ENCODE data around the gene RUNX2.
A peak's percentile ranks its signal among the peaks of the same experiment; 100 is the strongest.

RUNX2 gene

GRCh38 chr6:45545416-45545815, 217.3 kb downstream of the RUNX2 start:
- TF ChIP-seq ZFHX2 (tag by site-specific recombination; conservative IDR thresholded peaks at IDR 0.05) (no peak), ZNF362 (tag by site-specific recombination; IDR thresholded peaks at IDR 0.05) (no peak), ZBTB17 (tag by site-specific recombination; IDR thresholded peaks at IDR 0.05) (no peak), ZNF214 (tag by site-specific recombination; IDR thresholded peaks at IDR 0.05; ENCODE audit: borderline replicate concordance) (peak; percentile 91)
- Histone ChIP-seq H3K27ac (ENCODE audit: extremely low read depth, low read depth, low read length) (no peak overlapping the region), H3K36me3 (ENCODE audit: control insufficient read depth in 2 of 2, insufficient read depth in 1 of 2, low read length in 2 of 2) (peaks cover 0 to 2% of the 10 kb centered on the region in 2 experiments; a peak in 1 of 3 replicates), H3K9me3 (ENCODE audit: control insufficient read depth, insufficient read depth, low read depth, low read length) (no peaks in the 10 kb centered on the region), H3K4me3 (ENCODE audit: low read depth, low read length) (no peak overlapping the region), H3K4me1 (ENCODE audit: control insufficient read depth, insufficient read depth, low read length) (peaks cover 9% of the 10 kb centered on the region; the same call in 1 of the 2 replicates)
- CTCF ChIA-PET: interaction anchor here (0.5 to 1.3 kb wide), 4 partner anchors 60 to 1092 kb away, joined by 3 to 5 read pairs (median 4); no protein-coding TSS in a partner anchor
- POLR2A ChIA-PET: no interaction called here

GRCh38 chr6:45548657-45549515, 220.8 kb downstream of the RUNX2 start:
- H3K4me1 ChIP-seq (ENCODE audit: control insufficient read depth, insufficient read depth, low read length): peaks cover 9% of the 10 kb centered on the region; the same call in 1 of the 2 replicates
- peaks cover 0 to 2% of the 10 kb centered on the region in 2 experiments; a peak in 1 of 3 replicates for H3K36me3 ChIP-seq (ENCODE audit: control insufficient read depth in 2 of 2, insufficient read depth in 1 of 2, low read length in 2 of 2)
- H3K4me3 ChIP-seq (ENCODE audit: low read depth, low read length): no peak overlapping the region
- no peak overlapping the region for H3K27ac ChIP-seq (ENCODE audit: extremely low read depth, low read depth, low read length)
- no peak for TF ChIP-seq CTCF (tag by site-specific recombination; IDR thresholded peaks at IDR 0.05)
- TF ChIP-seq ZNF777 (tag by site-specific recombination; IDR thresholded peaks at IDR 0.05; ENCODE audit: borderline replicate concordance): no peak
- TF ChIP-seq ZNF335 (tag by site-specific recombination; conservative IDR thresholded peaks at IDR 0.05): no peak; the same call in 1 of the 2 replicates
- TF ChIP-seq ATF2 (tag by site-specific recombination; IDR thresholded peaks at IDR 0.05; ENCODE audit: low read depth): no peak
- TF ChIP-seq SCRT2 (tag by site-specific recombination; IDR thresholded peaks at IDR 0.05): 0 out of 2 replicates have a peak, but pooled peaks have one; percentile 29
- no peak for TF ChIP-seq ZNF664 (tag by site-specific recombination; IDR thresholded peaks at IDR 0.05)
- no peak for TF ChIP-seq OVOL3 (tag by site-specific recombination; IDR thresholded peaks at IDR 0.05)
- no peak for TF ChIP-seq ZNF623 (tag by site-specific recombination; IDR thresholded peaks at IDR 0.05)
- TF ChIP-seq ZNF302 (tag by site-specific recombination; IDR thresholded peaks at IDR 0.05; ENCODE audit: low read depth): no peak
- TF ChIP-seq PRDM10 (tag by site-specific recombination; IDR thresholded peaks at IDR 0.05): peak; percentile 24; the same call in 1 of the 2 replicates
- TF ChIP-seq OSR2 (tag by site-specific recombination; IDR thresholded peaks at IDR 0.05): peak; percentile 17; the same call in 1 of the 2 replicates
- no peak for TF ChIP-seq ZNF776 (tag by site-specific recombination; IDR thresholded peaks at IDR 0.05; ENCODE audit: borderline replicate concordance)
- ChIA-PET POLR2A (no interaction called here), CTCF (interaction anchor here (0.6 to 0.9 kb wide), 2 partner anchors 61 to 192 kb away, joined by 3 read pairs; no protein-coding TSS in a partner anchor)
- no peaks in the 10 kb centered on the region for H3K9me3 ChIP-seq (ENCODE audit: control insufficient read depth, insufficient read depth, low read depth, low read length)
